OCI-LY1 (cell line): ENCODE data around the gene FHL2.

ENCODE experiments used
- EZH2 ChIP-seq: fragments of 200-600 bp; sonication (generic), shearing (Covaris generic); IDR thresholded peaks from 2 replicates; pipeline ENCODE4 v1.8.0; 2017; ENCODE audit warnings: borderline replicate concordance, mixed run types, mild to moderate bottlenecking, antibody characterized with exemption, low read length, moderate library complexity, mixed read lengths
- TF ChIP-seq, protein P1 (sequence below): fragments of 200-600 bp; sonication (generic), shearing (Covaris generic); IDR thresholded peaks from 2 replicates; pipeline ENCODE4 v1.5.1; 2017; ENCODE audit warnings: mild to moderate bottlenecking, antibody characterized with exemption, low read length, moderate library complexity, mixed read lengths

DNA sequence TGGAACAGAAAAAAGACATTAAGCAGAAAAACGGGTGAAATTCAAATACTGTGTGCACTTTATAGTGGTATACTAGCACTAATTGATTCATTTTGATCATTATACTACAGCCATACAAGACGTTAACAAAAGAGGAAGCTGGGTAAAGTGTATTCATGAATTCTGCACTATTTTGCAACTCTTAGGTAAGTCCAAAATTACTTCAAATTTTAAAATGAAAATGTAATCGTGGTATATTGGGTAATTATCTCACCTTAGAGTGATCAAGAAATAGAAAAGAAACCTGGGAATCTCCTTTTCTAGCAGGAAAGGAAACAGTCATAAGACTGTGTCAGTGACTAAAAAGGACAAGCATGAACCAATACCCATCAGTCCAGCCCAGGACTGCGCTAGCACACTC is 74.8 kb downstream of the FHL2 start:
- TF ChIP-seq, protein P1, sequence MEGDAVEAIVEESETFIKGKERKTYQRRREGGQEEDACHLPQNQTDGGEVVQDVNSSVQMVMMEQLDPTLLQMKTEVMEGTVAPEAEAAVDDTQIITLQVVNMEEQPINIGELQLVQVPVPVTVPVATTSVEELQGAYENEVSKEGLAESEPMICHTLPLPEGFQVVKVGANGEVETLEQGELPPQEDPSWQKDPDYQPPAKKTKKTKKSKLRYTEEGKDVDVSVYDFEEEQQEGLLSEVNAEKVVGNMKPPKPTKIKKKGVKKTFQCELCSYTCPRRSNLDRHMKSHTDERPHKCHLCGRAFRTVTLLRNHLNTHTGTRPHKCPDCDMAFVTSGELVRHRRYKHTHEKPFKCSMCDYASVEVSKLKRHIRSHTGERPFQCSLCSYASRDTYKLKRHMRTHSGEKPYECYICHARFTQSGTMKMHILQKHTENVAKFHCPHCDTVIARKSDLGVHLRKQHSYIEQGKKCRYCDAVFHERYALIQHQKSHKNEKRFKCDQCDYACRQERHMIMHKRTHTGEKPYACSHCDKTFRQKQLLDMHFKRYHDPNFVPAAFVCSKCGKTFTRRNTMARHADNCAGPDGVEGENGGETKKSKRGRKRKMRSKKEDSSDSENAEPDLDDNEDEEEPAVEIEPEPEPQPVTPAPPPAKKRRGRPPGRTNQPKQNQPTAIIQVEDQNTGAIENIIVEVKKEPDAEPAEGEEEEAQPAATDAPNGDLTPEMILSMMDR, result no peak
- TF ChIP-seq EZH2, result no peak
